Mononuclear cell (primary cell): ENCODE data around the gene INPP5E. TPM values are rescaled to one million over a fixed set of nuclear protein-coding genes. Genes with fewer than 3 reads are reported as not detected.

Experiments
- H3K27me3 ChIP-seq: 2 replicates; pipeline ENCODE4 v1.6.0; 2011; ENCODE audit warnings: low read length, control low read depth; ENCODE audit not compliant: insufficient read depth
- H3K4me1 ChIP-seq: 2 replicates; pipeline ENCODE4 v1.5.1; 2011; ENCODE audit warnings: mild to moderate bottlenecking, low read length, control low read depth; ENCODE audit not compliant: insufficient read depth
- H3K4me3 ChIP-seq: 2 replicates; pipeline ENCODE4 v1.5.1; 2011; ENCODE audit warnings: mild to moderate bottlenecking, low read length, moderate library complexity
- H3K9me3 ChIP-seq: 2 replicates; pipeline ENCODE4 v1.5.1; 2011; ENCODE audit warnings: low read depth, mild to moderate bottlenecking, control low read depth, low read length
- total RNA-seq: library from RNA; depleted of rRNA; stranded (reverse); fragments of >200 nt; gene quantifications from one replicate; pipeline ENCODE4 v1.2.3, GENCODE V29; 2012

Gene INPP5E
- total RNA-seq, 1 donor: 5.5 TPM

GRCh38 chr9:136476369-136477150 lies 36.9 kb upstream of the INPP5E start:
- H3K4me3 ChIP-seq: no peak overlapping the region
- H3K4me1 ChIP-seq: peaks cover 9% of the 10 kb centered on the region
- H3K27me3 ChIP-seq: no peaks in the 10 kb centered on the region
- H3K9me3 ChIP-seq: no peaks in the 10 kb centered on the region

- Histone ChIP-seq H3K9me3 (no peaks in the 10 kb centered on the region), H3K4me1 (peaks cover 4% of the 10 kb centered on the region), H3K4me3 (no peak overlapping the region), H3K27me3 (no peaks in the 10 kb centered on the region)
Observed at GRCh38 chr9:136474974-136475865, 35.6 kb upstream of the INPP5E start.

- H3K4me1 ChIP-seq: no peaks in the 10 kb centered on the region
- H3K4me3 ChIP-seq: no peak overlapping the region
- no peaks in the 10 kb centered on the region for H3K9me3 ChIP-seq
- no peaks in the 10 kb centered on the region for H3K27me3 ChIP-seq
Observed at GRCh38 chr9:136474021-136474640, 34.5 kb upstream of the INPP5E start.

- Histone ChIP-seq H3K27me3 (no peaks in the 10 kb centered on the region), H3K4me1 (no peaks in the 10 kb centered on the region), H3K9me3 (no peaks in the 10 kb centered on the region), H3K4me3 (no peak overlapping the region)
Observed at GRCh38 chr9:136473354-136473721, 33.7 kb upstream of the INPP5E start.

GRCh38 chr9:136472640-136473353 lies 33.2 kb upstream of the INPP5E start:
- H3K4me3 ChIP-seq: no peak overlapping the region
- H3K4me1 ChIP-seq: no peaks in the 10 kb centered on the region
- H3K27me3 ChIP-seq: no peaks in the 10 kb centered on the region
- H3K9me3 ChIP-seq: no peaks in the 10 kb centered on the region

GRCh38 chr9:136471802-136472487 lies 32.3 kb upstream of the INPP5E start:
- no peaks in the 10 kb centered on the region for H3K27me3 ChIP-seq
- H3K9me3 ChIP-seq: no peaks in the 10 kb centered on the region
- H3K4me1 ChIP-seq: no peaks in the 10 kb centered on the region
- H3K4me3 ChIP-seq: no peak overlapping the region

GRCh38 chr9:136470792-136471469 lies 31.3 kb upstream of the INPP5E start:
- H3K9me3 ChIP-seq: no peaks in the 10 kb centered on the region
- H3K27me3 ChIP-seq: no peaks in the 10 kb centered on the region
- H3K4me3 ChIP-seq: no peak overlapping the region
- H3K4me1 ChIP-seq: no peaks in the 10 kb centered on the region

- Histone ChIP-seq H3K9me3 (no peaks in the 10 kb centered on the region), H3K4me3 (no peak overlapping the region), H3K27me3 (no peaks in the 10 kb centered on the region), H3K4me1 (no peaks in the 10 kb centered on the region)
Observed at GRCh38 chr9:136470356-136470755, 30.7 kb upstream of the INPP5E start.

GRCh38 chr9:136467766-136468165 lies 28.1 kb upstream of the INPP5E start:
- no peak overlapping the region for H3K4me3 ChIP-seq
- H3K4me1 ChIP-seq: no peaks in the 10 kb centered on the region

GRCh38 chr9:136466155-136466541 lies 26.5 kb upstream of the INPP5E start:
- no peaks in the 10 kb centered on the region for H3K4me1 ChIP-seq
- no peak overlapping the region for H3K4me3 ChIP-seq
- H3K27me3 ChIP-seq: no peaks in the 10 kb centered on the region
- no peaks in the 10 kb centered on the region for H3K9me3 ChIP-seq

More at GRCh38 chr9:136467766-136468165, 28.1 kb upstream of the INPP5E start:
- Histone ChIP-seq H3K27me3 (no peaks in the 10 kb centered on the region), H3K9me3 (no peaks in the 10 kb centered on the region)

GRCh38 chr9:136465500-136466154 lies 26.0 kb upstream of the INPP5E start:
- no peak overlapping the region for H3K4me3 ChIP-seq
- no peaks in the 10 kb centered on the region for H3K9me3 ChIP-seq
- H3K4me1 ChIP-seq: no peaks in the 10 kb centered on the region
- no peaks in the 10 kb centered on the region for H3K27me3 ChIP-seq

GRCh38 chr9:136464241-136464640 lies 24.6 kb upstream of the INPP5E start:
- Histone ChIP-seq H3K9me3 (no peaks in the 10 kb centered on the region), H3K4me1 (no peaks in the 10 kb centered on the region), H3K27me3 (no peaks in the 10 kb centered on the region), H3K4me3 (no peak overlapping the region)

GRCh38 chr9:136463578-136463977 lies 23.9 kb upstream of the INPP5E start:
- H3K9me3 ChIP-seq: no peaks in the 10 kb centered on the region
- H3K4me1 ChIP-seq: no peaks in the 10 kb centered on the region
- no peak overlapping the region for H3K4me3 ChIP-seq
- no peaks in the 10 kb centered on the region for H3K27me3 ChIP-seq
